T-helper 2 cell treated with Interferon-gamma antibody and Interleukin-4, amounts not matched to agents 5 μg/mL and 100 μg/mL, for 36 hours (primary cell): ENCODE results near the gene RPL13A.

Experiments
- DNase-seq: peaks from one replicate; pipeline ENCODE4 v3.0.0; 2021; ENCODE audit warnings: low spot score
- H3K27ac Mint-ChIP-seq: one replicate; pipeline ENCODE4 v1.8.0; 2021; ENCODE audit warnings: mild to moderate bottlenecking, mixed read lengths
- H3K27me3 Mint-ChIP-seq: one replicate; pipeline ENCODE4 v1.8.0; 2021; ENCODE audit warnings: low read depth, mixed read lengths
- H3K36me3 Mint-ChIP-seq: one replicate; pipeline ENCODE4 v1.8.0; 2021; ENCODE audit warnings: low read depth, mixed read lengths
- H3K4me1 Mint-ChIP-seq: one replicate; pipeline ENCODE4 v1.8.0; 2021; ENCODE audit warnings: low read depth, mixed read lengths
- H3K4me3 Mint-ChIP-seq: one replicate; pipeline ENCODE4 v1.8.0; 2022; ENCODE audit warnings: mild to moderate bottlenecking, moderate library complexity, mixed read lengths
- H3K9me3 Mint-ChIP-seq: one replicate; pipeline ENCODE4 v1.8.0; 2021; ENCODE audit warnings: mixed read lengths

Gene RPL13A

DNA sequence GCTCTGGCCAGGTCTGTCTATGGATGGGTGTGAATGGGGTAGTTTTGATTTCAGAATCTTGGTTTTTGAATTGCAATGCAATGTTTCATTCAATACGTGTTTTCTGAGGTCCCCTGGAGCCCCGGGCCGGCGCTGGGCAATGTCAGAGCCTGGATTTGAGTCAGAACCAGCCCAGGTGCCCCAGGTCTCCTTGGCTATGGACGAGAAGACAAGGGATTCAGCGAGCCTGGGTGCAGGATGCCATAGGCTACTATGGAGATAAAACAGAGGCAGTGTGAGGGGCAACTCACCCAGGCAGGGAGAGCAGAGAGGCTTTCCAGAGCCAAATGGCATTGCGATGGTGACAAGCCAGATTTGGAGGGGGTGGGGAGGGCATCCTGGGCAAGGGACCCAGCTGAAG, 1.2 kb upstream of the RPL13A start:
- Mint-ChIP-seq H3K36me3 (peaks cover 70% of the 10 kb centered on the region), H3K4me1 (peaks cover 19% of the 10 kb centered on the region), H3K9me3 (no peaks in the 10 kb centered on the region), H3K27ac (peak overlapping the region; percentile 63), H3K4me3 (no peak overlapping the region), H3K27me3 (peaks cover 3% of the 10 kb centered on the region)
- no peak for DNase-seq

DNA sequence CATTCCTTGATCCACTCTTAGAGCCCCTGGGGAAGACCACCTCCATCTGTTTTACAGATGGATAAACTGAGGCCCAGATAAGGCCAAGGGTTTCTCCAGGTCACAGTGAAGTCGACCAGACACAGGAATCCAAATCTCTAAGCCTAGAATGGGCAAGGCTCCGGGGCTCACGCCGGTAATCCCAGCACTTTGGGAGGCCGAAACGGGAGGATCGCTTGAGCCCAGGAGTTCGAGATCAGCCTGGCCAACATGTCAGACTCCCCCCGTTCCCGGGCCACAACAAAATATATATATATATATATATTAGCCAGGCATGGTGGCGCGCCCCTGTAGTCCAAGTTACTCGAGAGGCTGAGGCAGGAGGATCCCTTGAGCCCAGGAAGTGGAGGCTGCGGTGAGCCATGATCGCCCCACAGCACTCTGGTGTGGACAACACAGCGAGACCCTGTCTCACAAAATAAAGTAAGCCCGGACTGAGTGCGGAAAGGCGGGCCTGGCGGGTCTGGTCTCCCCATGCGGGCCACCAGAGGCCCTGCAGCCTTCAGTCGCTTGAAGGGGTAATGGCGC, 615 bp upstream of the RPL13A start:
- Mint-ChIP-seq H3K9me3 (no peaks in the 10 kb centered on the region), H3K27ac (peak overlapping the region; percentile 94), H3K4me1 (peaks cover 19% of the 10 kb centered on the region), H3K4me3 (peak overlapping the region; percentile 99), H3K36me3 (peaks cover 71% of the 10 kb centered on the region), H3K27me3 (peaks cover 3% of the 10 kb centered on the region)
- no peak for DNase-seq

DNA sequence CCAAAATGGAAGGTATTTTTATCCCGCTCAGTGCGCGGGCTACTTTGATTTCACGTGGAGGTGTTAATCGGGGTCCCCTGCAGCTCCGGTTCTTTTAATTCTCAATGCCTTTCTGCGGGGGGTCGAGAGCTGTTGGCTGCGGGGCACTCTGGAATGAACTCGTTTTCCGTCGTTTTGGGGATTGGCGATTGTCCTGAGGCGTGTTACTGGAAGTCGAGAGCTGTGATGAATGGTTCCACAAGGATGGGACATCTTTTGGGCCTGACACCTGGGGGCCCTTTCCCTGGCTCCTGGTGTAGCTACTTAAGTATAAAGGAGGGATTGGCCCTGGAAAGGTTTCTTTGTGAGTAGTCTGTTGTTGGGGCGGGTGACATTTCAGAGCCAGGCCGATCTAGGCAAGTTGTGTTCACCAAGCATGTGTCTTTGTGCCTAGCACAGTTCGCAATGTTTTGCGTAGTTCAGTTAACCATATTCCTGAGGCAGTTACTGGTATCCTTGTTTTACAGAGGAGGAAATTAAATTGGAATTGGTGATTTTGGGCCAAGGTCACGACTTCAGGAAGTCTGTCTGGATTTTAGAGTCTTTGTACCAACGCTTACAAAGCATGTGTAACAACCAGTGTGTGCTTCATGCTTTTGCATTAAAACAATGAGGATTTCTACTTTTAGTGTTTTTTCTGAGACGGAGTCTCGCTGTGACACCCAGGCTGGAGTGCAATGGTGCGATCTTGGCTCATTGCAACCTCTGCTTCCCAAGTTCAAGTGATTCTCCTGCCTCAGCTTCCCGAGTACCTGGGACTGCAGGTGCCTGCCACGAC, 846 bp downstream of the RPL13A start:
- Mint-ChIP-seq H3K36me3 (peaks cover 82% of the 10 kb centered on the region), H3K9me3 (no peaks in the 10 kb centered on the region), H3K27me3 (peaks cover 3% of the 10 kb centered on the region), H3K4me3 (peak overlapping the region; percentile 99), H3K4me1 (peaks cover 30% of the 10 kb centered on the region), H3K27ac (peak overlapping the region; percentile 94)
- peak; percentile 21 for DNase-seq

GRCh38 chr19:49488863-49489537, 1.6 kb downstream of the RPL13A start:
- Mint-ChIP-seq H3K9me3 (no peaks in the 10 kb centered on the region), H3K4me1 (peaks cover 30% of the 10 kb centered on the region), H3K27me3 (peaks cover 3% of the 10 kb centered on the region), H3K4me3 (peak overlapping the region; percentile 99), H3K36me3 (peaks cover 83% of the 10 kb centered on the region), H3K27ac (peak overlapping the region; percentile 94)
- no peak for DNase-seq

GRCh38 chr19:49489601-49490167, 2.3 kb downstream of the RPL13A start:
- peaks cover 79% of the 10 kb centered on the region for H3K36me3 Mint-ChIP-seq
- H3K4me3 Mint-ChIP-seq: peak overlapping the region; percentile 99
- peaks cover 3% of the 10 kb centered on the region for H3K27me3 Mint-ChIP-seq
- no peaks in the 10 kb centered on the region for H3K9me3 Mint-ChIP-seq
- H3K27ac Mint-ChIP-seq: peak overlapping the region; percentile 94
- H3K4me1 Mint-ChIP-seq: peaks cover 30% of the 10 kb centered on the region
- DNase-seq: peak; percentile 21

DNA sequence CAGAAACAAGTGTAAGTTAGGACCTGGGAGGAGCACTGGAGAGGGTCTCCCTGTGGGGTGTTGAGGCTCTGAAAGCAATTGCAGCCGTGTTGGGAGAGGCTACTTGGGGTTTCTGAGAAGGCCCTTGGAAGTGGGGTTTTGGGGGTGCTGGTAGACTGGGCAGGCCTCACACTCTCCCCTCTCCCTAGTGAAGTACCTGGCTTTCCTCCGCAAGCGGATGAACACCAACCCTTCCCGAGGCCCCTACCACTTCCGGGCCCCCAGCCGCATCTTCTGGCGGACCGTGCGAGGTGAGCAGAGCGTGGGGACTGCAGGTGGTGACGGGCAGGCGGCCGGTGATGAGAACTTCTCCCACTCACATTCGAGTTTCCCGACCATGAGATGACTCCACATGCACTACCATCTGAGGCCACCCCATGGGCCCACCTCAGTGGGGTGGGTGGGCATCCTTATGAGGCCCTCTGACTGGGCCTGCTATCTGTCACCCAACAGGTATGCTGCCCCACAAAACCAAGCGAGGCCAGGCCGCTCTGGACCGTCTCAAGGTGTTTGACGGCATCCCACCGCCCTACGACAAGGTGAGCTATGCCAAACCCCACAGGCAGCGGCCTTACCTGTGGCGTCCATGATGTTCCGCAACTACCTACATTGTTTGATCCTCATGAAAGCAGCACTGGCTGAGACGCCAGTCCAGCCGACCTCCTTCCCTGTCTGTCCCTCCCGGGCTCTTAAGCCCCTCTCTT, 3.0 kb downstream of the RPL13A start:
- Mint-ChIP-seq H3K4me1 (peaks cover 30% of the 10 kb centered on the region), H3K36me3 (peaks cover 76% of the 10 kb centered on the region), H3K27ac (peak overlapping the region; percentile 94), H3K9me3 (no peaks in the 10 kb centered on the region), H3K4me3 (peak overlapping the region; percentile 99), H3K27me3 (peaks cover 3% of the 10 kb centered on the region)
- DNase-seq: no peak

DNA sequence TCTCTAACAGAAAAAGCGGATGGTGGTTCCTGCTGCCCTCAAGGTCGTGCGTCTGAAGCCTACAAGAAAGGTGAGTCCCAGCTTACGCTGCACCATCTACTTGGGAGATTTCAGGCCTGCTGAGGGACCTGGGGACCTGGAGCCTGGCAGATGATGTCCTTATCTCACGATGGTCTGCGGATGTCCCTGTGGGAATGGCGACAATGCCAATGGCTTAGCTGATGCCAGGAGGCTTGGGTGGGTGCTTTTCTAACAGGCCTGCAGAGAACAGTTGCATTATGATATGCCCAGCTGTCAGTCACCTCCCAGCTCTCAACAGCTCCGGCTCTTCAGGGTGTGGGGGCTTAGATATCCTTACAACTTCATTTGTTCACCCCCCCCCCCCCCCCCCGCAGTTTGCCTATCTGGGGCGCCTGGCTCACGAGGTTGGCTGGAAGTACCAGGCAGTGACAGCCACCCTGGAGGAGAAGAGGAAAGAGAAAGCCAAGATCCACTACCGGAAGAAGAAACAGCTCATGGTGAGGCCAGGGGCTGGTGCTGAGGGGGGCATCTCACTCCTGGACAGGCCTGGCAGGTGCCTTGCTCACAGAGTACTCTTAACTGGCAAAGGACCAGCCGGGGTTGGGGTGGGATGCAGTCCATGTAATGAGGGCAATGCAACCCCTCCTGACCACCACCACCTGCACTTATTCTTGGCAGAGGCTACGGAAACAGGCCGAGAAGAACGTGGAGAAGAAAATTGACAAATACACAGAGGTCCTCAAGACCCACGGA, 3.8 kb downstream of the RPL13A start:
- DNase-seq: no peak
- Mint-ChIP-seq H3K4me3 (peak overlapping the region; percentile 64), H3K27me3 (peaks cover 3% of the 10 kb centered on the region), H3K27ac (peak overlapping the region; percentile 55), H3K4me1 (peaks cover 28% of the 10 kb centered on the region), H3K9me3 (no peaks in the 10 kb centered on the region), H3K36me3 (peaks cover 69% of the 10 kb centered on the region)

GRCh38 chr19:49491804-49492572, 4.6 kb downstream of the RPL13A start:
- Mint-ChIP-seq H3K9me3 (no peaks in the 10 kb centered on the region), H3K27me3 (peaks cover 3% of the 10 kb centered on the region), H3K27ac (peak overlapping the region; percentile 70), H3K36me3 (peaks cover 71% of the 10 kb centered on the region), H3K4me3 (peak overlapping the region; percentile 24), H3K4me1 (peaks cover 27% of the 10 kb centered on the region)
- no peak for DNase-seq

GRCh38 chr19:49492573-49493405, 5.4 kb downstream of the RPL13A start:
- no peaks in the 10 kb centered on the region for H3K9me3 Mint-ChIP-seq
- H3K4me1 Mint-ChIP-seq: peaks cover 29% of the 10 kb centered on the region
- no peak for DNase-seq

GRCh38 chr19:49496574-49497008, 9.2 kb downstream of the RPL13A start:
- no peaks in the 10 kb centered on the region for H3K27me3 Mint-ChIP-seq
- H3K36me3 Mint-ChIP-seq: peaks cover 62% of the 10 kb centered on the region
- no peaks in the 10 kb centered on the region for H3K9me3 Mint-ChIP-seq
- peaks cover 34% of the 10 kb centered on the region for H3K4me1 Mint-ChIP-seq
- H3K27ac Mint-ChIP-seq: peak overlapping the region; percentile 98
- DNase-seq: no peak
- peak overlapping the region; percentile 100 for H3K4me3 Mint-ChIP-seq

More at GRCh38 chr19:49492573-49493405, 5.4 kb downstream of the RPL13A start:
- Mint-ChIP-seq H3K4me3 (peak overlapping the region; percentile 24), H3K36me3 (peaks cover 71% of the 10 kb centered on the region), H3K27me3 (no peaks in the 10 kb centered on the region), H3K27ac (peak overlapping the region; percentile 70)

- Mint-ChIP-seq H3K9me3 (no peaks in the 10 kb centered on the region), H3K36me3 (peaks cover 56% of the 10 kb centered on the region), H3K27me3 (no peaks in the 10 kb centered on the region), H3K27ac (peak overlapping the region; percentile 98), H3K4me1 (peaks cover 37% of the 10 kb centered on the region), H3K4me3 (peak overlapping the region; percentile 100)
- DNase-seq: peak; percentile 65
These were observed 9.8 kb downstream of the RPL13A start for GRCh38 chr19:49497047-49497788.
